K562 (cell line): ENCODE results near the gene DARS2. TPM values are rescaled to one million over a fixed set of nuclear protein-coding genes. Genes with fewer than 3 reads are reported as not detected.

ENCODE experiments used
- CCAR2 ChIP-seq: fragments of 200-400 bp; formaldehyde crosslinking; IDR thresholded peaks from 2 replicates; pipeline ENCODE4 v1.6.1; 2017; ENCODE audit warnings: mild to moderate bottlenecking, low read depth, low read length
- E2F6 ChIP-seq, 2 experiments: IDR thresholded peaks; 2 replicates each; pipeline ENCODE4 v1.6.1; 2011; ENCODE audit warnings: borderline replicate concordance in 1 of 2, control low read depth in 1 of 2, low read depth in 1 of 2, low read length in 1 of 2, mild to moderate bottlenecking in 1 of 2, mixed read lengths in 1 of 2, moderate library complexity in 1 of 2; ENCODE audit not compliant: insufficient read depth in 1 of 2, insufficient read length in 1 of 2, poor library complexity in 1 of 2, severe bottlenecking in 1 of 2; ENCODE audit errors: extremely low read depth in 1 of 2
- ETS1 ChIP-seq: conservative IDR thresholded peaks from 2 replicates; pipeline ENCODE4 v1.6.1; 2011; ENCODE audit warnings: low read depth, mild to moderate bottlenecking, low read length; ENCODE audit not compliant: control insufficient read depth
- FOXA3 ChIP-seq, 2 experiments: fragments of 450-650 bp in 1 of 2; sonication (generic) in 1 of 2; formaldehyde crosslinking; IDR thresholded peaks in 1 of 2; conservative IDR thresholded peaks in 1 of 2; 2 replicates each; pipeline versions ENCODE4 v1.4.0 to v1.8.0; 2020 to 2022; ENCODE audit warnings: mild to moderate bottlenecking in 2 of 2, missing genetic modification reagents in 1 of 2
- HDAC3 ChIP-seq: fragments of 450-650 bp; IDR thresholded peaks from 2 replicates; pipeline ENCODE4 v1.6.1; 2018; ENCODE audit warnings: borderline replicate concordance, mild to moderate bottlenecking, moderate library complexity; ENCODE audit not compliant: partially characterized antibody
- HNRNPH1 ChIP-seq: fragments of 200-400 bp; formaldehyde crosslinking; optimal IDR thresholded peaks from 2 replicates; pipeline ENCODE3; 2017; ENCODE audit warnings: low read depth, mild to moderate bottlenecking, low read length, moderate library complexity
- IRF2 ChIP-seq: sonication (generic); formaldehyde crosslinking; IDR thresholded peaks from 2 replicates; pipeline ENCODE4 v1.8.1; 2022; ENCODE audit warnings: mild to moderate bottlenecking, missing genetic modification reagents
- KLF13 ChIP-seq: fragments of 450-650 bp; IDR thresholded peaks from 2 replicates; pipeline ENCODE4 v1.6.1; 2016; ENCODE audit warnings: missing genetic modification characterization, low read depth, mild to moderate bottlenecking, missing compliant biosample characterization, moderate library complexity, borderline replicate concordance
- PYGO2 ChIP-seq: fragments of 450-650 bp; IDR thresholded peaks from 2 replicates; pipeline ENCODE4 v1.6.1; 2016; ENCODE audit warnings: mild to moderate bottlenecking, missing genetic modification characterization, moderate library complexity, missing compliant biosample characterization
- RBFOX2 ChIP-seq: fragments of 200-400 bp; formaldehyde crosslinking; IDR thresholded peaks from 2 replicates; pipeline ENCODE4 v1.6.1; 2017; ENCODE audit warnings: low read depth, mild to moderate bottlenecking, low read length, moderate library complexity
- SMAD2 ChIP-seq: fragments of 150-350 bp; IDR thresholded peaks from 2 replicates; pipeline ENCODE4 v1.6.1; 2014; ENCODE audit warnings: low read depth, mild to moderate bottlenecking, low read length
- SMARCA4 ChIP-seq: fragments of 450-650 bp; IDR thresholded peaks from 2 replicates; pipeline ENCODE4 v1.6.1; 2016
- TEAD1 ChIP-seq, 2 experiments: fragments of 450-650 bp in 1 of 2; sonication (generic) in 1 of 2; formaldehyde crosslinking; IDR thresholded peaks; 2 replicates each; pipeline versions ENCODE4 v1.4.0 to v1.8.0; 2020 to 2022; ENCODE audit warnings: mild to moderate bottlenecking in 2 of 2, missing genetic modification reagents in 1 of 2
- TRIM25 ChIP-seq: fragments of 450-650 bp; IDR thresholded peaks from 2 replicates; pipeline ENCODE4 v1.7.0; 2016; ENCODE audit warnings: borderline replicate concordance
- YY1 ChIP-seq, 3 experiments: IDR thresholded peaks; 2 replicates each; pipeline ENCODE4 v1.6.1; 2011; ENCODE audit warnings: low read length in 2 of 3, mild to moderate bottlenecking in 2 of 3, moderate library complexity in 2 of 3, borderline replicate concordance in 1 of 3, control low read depth in 1 of 3, low read depth in 1 of 3; ENCODE audit not compliant: insufficient read depth in 3 of 3, insufficient replicate concordance in 2 of 3, control insufficient read depth in 1 of 3, insufficient read length in 1 of 3; ENCODE audit errors: extremely low read depth in 1 of 3
- ZKSCAN3 ChIP-seq: fragments of 250-450 bp; sonication (Bioruptor Pico); IDR thresholded peaks from 2 replicates; pipeline ENCODE4 v1.4.0; 2020
- ZNF436 ChIP-seq: fragments of 250-450, 450-650 bp; sonication (Bioruptor Pico); formaldehyde crosslinking; IDR thresholded peaks from 2 replicates; pipeline ENCODE4 v1.7.0; 2020; ENCODE audit warnings: mild to moderate bottlenecking
- ZSCAN32 ChIP-seq: fragments of 450-650 bp; formaldehyde crosslinking; IDR thresholded peaks from 2 replicates; pipeline ENCODE4 v1.4.0; 2020; ENCODE audit warnings: mild to moderate bottlenecking, moderate library complexity
- polyA plus RNA-seq, 8 experiments: library from polyadenylated mRNA; depleted of rRNA in 4 of 8; stranded (reverse) in 5 of 8; unstranded in 3 of 8; fragments of >200 nt; fragmentation: Nextera tagmentation in 2 of 8; fragmentation: Illumina TruSeq in 1 of 8; extraction: Ambion mirVana in 2 of 8; extraction: Trizol in 1 of 8; gene quantifications; 2 replicates each; pipeline versions ENCODE4 v1.2.1 to v1.2.3, GENCODE V29; 2011 to 2014; ENCODE audit warnings: inconsistent platforms in 1 of 8, missing spikeins in 1 of 8
- total RNA-seq, 7 experiments: library from RNA; depleted of rRNA in 6 of 7; stranded (reverse); fragments of >200 nt in 6 of 7; fragmentation: Illumina TruSeq in 2 of 7; extraction: Trizol in 2 of 7; gene quantifications; 2 replicates each; pipeline versions ENCODE4 v1.2.1 to v1.2.3, GENCODE V29; 2011 to 2021; ENCODE audit warnings: low replicate concordance in 1 of 7
- TF ChIP-seq, protein P1 (sequence below): fragments of 450-650 bp; formaldehyde crosslinking; IDR thresholded peaks from 2 replicates; pipeline ENCODE4 v1.4.0; 2020; ENCODE audit warnings: mild to moderate bottlenecking, moderate library complexity

Gene DARS2
- total and polyA plus RNA-seq, 9 of the 15 experiments (the other 6 are each of a cell fraction or from before 2014, with no cell fraction given), result 36.4 to 96.7 (median 68.6) TPM

DNA sequence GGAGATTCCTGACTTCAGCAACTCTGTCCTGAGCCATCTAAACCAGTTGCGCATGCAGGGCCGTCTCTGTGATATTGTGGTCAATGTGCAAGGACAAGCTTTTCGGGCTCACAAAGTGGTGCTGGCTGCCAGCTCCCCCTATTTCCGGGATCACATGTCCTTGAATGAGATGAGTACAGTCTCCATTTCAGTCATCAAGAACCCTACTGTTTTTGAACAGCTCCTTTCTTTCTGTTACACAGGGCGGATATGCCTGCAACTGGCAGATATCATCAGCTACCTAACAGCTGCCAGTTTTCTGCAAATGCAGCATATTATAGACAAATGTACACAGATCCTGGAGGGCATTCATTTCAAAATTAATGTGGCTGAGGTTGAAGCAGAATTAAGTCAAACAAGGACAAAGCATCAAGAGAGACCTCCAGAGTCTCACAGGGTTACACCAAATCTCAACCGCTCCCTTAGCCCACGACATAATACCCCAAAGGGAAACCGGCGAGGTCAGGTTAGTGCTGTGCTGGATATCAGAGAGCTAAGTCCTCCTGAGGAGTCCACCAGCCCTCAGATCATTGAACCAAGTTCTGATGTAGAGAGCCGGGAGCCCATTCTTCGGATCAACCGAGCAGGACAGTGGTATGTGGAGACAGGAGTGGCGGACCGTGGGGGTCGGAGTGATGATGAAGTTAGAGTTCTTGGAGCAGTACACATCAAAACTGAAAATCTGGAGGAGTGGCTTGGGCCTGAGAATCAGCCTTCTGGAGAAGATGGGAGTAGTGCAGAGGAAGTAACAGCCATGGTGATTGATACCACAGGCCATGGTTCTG, 46.0 kb downstream of the DARS2 start (continued):
- TF ChIP-seq, protein P1, sequence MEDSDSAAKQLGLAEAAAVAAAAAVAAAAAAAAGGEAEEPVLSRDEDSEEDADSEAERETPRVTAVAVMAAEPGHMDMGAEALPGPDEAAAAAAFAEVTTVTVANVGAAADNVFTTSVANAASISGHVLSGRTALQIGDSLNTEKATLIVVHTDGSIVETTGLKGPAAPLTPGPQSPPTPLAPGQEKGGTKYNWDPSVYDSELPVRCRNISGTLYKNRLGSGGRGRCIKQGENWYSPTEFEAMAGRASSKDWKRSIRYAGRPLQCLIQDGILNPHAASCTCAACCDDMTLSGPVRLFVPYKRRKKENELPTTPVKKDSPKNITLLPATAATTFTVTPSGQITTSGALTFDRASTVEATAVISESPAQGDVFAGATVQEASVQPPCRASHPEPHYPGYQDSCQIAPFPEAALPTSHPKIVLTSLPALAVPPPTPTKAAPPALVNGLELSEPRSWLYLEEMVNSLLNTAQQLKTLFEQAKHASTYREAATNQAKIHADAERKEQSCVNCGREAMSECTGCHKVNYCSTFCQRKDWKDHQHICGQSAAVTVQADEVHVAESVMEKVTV (CRISPR knock-in tag), result no peak
- TF ChIP-seq TEAD1 (CRISPR knock-in tag; IDR thresholded peaks at IDR 0.05) (no peak), YY1 (IDR thresholded peaks at IDR 0.05; ENCODE audit: borderline replicate concordance in 1 of 3, control insufficient read depth in 1 of 3, extremely low read depth in 1 of 3, insufficient read depth in 3 of 3, insufficient read length in 1 of 3, insufficient replicate concordance in 2 of 3, low read depth in 1 of 3, low read length in 2 of 3) (peak in 1 of 3 experiments; percentile 49), CCAR2 (no peak), ZSCAN32 (no peak), IRF2 (CRISPR knock-in tag) (no peak), TRIM25 (0 out of 2 replicates have a peak, but pooled peaks have one; percentile 10), ETS1 (no peak), FOXA3 (CRISPR knock-in tag; conservative IDR thresholded peaks at IDR 0.05 in 1 of 2, IDR thresholded peaks at IDR 0.05 in 1 of 2) (no peak), SMARCA4 (peak; percentile 34; the same call in 1 of the 2 replicates), ZNF436 (CRISPR knock-in tag) (no peak), SMAD2 (no peak), HDAC3 (no peak), ZKSCAN3 (CRISPR knock-in tag) (no peak), RBFOX2 (no peak), HNRNPH1 (no peak), KLF13 (tag) (no peak), PYGO2 (tag) (0 out of 2 replicates have a peak, but pooled peaks have one; percentile 8), E2F6 (IDR thresholded peaks at IDR 0.05; ENCODE audit: borderline replicate concordance in 1 of 2, extremely low read depth in 1 of 2, insufficient read depth in 1 of 2, insufficient read length in 1 of 2, low read depth in 1 of 2, low read length in 1 of 2, poor library complexity in 1 of 2, severe bottlenecking in 1 of 2) (peak in 1 of 2 experiments; percentile 8)
